ENCODE measurements around the gene CST2.
"Not testable (repeated sequence)": the region's sequence is repeated elsewhere in the genome, so short reads cannot be mapped to it uniquely, and the experiment has no call there.

The CST2 gene

GRCh38 chr20:23826541-23827021 lies at the start of gene CST2:
CST2 (minus strand) TSS chr20:23826729; CDS start chr20:23826660, 69 bp downstream.
- no peak for DNase-seq

DNA sequence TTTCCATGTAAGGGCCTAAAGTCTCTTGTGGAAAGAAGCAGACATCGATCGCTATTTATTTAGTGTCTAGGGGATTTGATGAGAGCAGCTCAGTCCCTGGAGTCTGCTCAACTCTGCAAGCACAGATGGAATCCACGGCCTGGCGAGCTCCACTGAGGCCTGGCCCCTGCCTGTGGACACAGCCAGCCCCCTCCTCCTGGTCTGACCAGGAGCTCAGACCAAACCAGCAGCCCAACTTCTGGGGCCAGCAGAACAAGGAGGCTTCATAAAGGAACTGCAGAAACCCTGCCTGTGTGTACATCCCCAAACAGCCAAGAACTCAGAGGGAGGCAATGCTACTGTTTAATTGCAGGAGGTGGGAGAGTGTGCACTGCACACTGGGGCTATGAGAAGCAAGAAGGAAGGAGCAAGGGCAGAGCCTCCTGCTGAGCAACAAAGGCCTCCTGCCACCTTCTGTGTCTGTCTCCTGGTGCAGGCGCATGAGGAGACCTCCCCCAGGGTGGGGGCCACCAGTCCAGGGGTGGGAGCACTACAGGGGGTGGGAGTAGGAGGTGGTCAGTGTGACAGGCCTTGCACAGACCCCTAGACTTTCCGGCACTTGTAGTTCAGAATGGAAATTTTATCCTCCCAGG lies 49.2 kb upstream of the CST2 start:
- no peak for DNase-seq

- no peak for DNase-seq
Observed at GRCh38 chr20:23874747-23875146, 48.2 kb upstream of the CST2 start.

- no peak for DNase-seq
Observed at GRCh38 chr20:23873370-23874015, 47.0 kb upstream of the CST2 start.

GRCh38 chr20:23872065-23872464 lies 45.5 kb upstream of the CST2 start:
- no peak for DNase-seq

GRCh38 chr20:23870461-23870860 lies 43.9 kb upstream of the CST2 start:
- no peak for DNase-seq

DNA sequence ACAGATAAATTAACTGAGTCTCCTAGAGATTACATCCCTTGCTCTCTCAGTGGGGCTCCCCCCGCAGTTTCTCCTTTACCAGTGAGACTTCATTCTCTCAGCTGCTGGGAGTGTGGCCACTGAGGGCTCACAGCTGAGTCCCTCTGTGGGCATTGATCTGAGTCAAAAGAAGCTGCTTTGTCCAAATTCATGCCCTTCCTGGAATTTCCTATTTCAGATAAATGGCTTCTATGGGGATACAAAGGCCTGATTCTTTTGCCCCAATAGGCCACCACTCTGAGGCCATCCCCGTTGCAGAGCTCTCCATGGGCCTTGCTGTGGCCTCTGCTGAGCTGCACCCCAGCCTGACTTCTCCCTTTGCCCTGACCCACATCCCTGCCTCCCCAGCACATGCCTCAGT lies 43.0 kb upstream of the CST2 start:
- DNase-seq: no peak

- no peak for DNase-seq
Observed at GRCh38 chr20:23868321-23868720, 41.8 kb upstream of the CST2 start.

DNA sequence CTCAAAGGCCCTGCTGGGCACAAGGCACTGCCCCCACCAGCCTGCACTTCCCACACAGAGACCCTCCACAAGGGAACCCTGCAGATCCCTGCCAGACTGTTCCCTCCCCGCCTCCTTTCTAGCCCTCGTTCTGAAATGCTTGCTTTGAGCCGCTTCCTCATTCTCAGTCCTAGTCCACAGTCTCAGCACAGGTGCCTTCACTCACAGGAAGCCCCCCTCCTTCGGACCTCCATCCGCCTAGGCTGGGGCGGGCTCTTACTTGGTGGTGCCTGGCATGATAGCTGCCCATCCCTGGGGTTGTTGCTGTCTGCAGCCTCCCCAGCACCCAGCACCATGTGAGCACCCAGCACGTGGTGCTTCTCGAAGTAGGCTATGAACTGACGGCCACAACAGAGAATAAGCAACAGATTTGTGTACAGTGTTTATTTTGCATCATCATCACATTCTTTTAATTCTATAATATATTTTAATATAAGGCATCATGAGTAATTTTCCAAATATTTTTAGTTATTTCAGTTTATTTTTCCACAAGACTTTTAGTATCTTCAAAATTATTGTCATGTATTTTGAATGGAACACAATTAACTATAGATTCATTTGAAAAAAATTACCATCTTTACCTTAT lies 40.7 kb upstream of the CST2 start:
- DNase-seq: no peak

DNA sequence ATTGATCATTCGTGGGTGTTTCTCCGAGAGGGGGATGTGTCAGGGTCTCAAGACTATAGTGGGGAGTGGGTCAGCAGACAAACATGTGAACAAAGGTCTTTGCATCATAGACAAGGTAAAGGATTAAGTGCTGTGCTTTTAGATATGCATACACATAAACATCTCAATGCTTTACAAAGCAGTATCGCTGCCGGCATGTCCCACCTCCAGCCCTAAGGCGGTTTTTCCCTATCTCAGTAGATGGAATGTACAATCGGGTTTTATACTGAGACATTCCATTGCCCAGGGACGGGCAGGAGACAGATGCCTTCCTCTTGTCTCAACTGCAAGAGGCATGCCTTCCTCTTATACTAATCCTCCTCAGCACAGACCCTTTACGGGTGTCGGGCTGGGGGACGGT lies 34.2 kb upstream of the CST2 start:
- DNase-seq: not testable (repeated sequence)

- DNase-seq: no peak
Observed at GRCh38 chr20:23857962-23858595, 31.6 kb upstream of the CST2 start.

DNA sequence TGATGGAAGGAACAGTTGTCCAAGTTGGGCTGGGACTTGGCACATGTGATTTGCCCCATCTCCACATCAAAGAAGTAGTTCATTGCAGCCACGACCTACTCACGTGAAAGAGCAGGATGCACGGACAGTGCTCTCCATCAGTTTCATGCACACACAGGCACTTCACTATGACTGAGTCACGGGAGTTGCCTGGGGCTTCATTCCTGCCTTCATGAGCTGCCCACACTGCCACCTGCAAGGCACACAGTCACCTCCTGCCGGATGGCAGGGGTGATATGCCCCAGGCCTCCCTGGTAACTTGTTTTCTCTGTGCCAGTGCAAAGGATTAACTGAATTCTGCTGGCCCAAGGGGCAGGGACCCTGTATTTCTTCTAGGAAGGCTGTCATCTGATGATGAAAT lies 30.2 kb upstream of the CST2 start:
- no peak for DNase-seq

GRCh38 chr20:23856226-23856625 lies 29.7 kb upstream of the CST2 start:
- DNase-seq: no peak

DNA sequence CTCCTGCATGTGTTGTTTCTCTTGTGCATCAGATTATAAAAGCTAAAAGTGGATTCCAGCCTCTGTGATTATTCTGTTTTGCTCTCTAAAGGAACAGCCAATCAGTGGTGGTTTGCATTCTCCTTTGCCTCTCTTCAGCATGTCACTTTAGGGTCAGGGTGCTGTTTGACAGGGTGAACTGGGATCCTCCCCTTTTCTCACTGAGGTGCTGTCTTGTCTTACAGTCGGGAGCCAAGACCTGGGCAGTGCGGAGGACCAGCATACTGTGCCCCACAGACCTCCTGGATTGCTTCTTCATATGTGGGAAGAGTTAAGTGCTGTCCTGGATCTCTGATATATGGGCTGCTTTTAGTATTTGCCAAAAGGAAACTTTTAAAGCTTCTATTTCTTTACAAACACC lies 15.2 kb upstream of the CST2 start:
- DNase-seq: no peak

GRCh38 chr20:23835716-23836115 lies 9.2 kb upstream of the CST2 start:
- no peak for DNase-seq

GRCh38 chr20:23832775-23833513 lies 6.4 kb upstream of the CST2 start:
- DNase-seq: no peak

DNA sequence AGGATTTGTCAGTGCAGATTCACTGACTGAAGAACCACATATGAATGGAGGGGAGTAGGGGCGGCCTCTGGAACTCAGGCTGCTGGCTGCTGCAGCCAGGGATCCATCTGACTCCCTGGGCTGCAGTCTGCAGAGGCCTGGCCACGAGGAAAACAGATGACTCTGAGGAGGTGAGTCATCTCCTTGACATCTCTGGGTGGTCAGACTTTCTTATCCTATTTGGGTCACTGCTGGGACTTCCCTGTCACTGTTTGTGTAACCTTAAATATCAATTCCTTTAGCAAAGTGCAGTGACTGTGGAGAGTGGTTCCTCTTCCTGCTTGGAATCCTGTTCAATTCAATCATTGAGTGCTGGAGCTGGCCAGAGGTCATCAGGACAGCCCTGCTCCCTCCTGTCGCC lies 5.4 kb upstream of the CST2 start:
- DNase-seq: not testable (repeated sequence)

GRCh38 chr20:23823621-23824324 lies 2.8 kb downstream of the CST2 start:
- no peak for DNase-seq

DNA sequence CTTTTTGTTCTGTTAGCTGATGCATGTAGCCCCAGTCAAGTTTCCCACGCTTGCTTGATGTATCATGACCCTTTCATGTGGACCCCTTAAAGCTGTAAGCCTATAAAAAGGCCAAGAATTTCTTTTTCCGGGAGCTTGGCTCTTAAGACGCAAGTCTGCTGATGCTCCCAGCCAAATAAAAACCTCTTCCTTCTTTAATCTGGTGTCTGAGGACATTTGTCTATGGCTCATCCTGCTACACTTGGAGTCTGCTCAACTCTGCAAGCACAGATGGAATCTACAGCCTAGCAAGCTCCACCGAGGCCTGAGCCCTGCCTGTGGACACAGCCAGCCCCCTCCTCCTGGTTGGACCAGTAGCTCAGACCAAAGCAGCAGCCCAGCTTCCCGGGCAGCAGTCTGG lies 3.4 kb downstream of the CST2 start:
- no peak for DNase-seq

DNA sequence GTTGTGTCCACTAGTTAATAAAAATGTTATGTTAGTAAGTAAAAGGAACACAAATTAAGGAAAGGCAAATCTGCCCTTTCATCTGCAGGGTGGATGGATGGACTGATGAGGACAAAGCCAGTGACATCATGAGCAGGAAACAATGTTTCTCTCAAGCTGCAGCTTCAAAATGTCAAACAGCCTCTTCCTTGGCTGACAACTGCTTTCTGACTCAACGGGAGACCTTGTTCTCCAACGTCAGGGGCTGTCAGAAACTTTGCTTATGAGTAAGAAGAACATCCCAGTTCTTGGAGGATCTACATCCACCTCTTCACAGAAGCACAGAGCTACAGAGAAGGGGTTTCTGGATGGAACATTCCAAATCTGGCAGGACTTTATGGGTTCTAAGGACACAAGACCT lies 6.0 kb downstream of the CST2 start:
- no peak for DNase-seq

DNA sequence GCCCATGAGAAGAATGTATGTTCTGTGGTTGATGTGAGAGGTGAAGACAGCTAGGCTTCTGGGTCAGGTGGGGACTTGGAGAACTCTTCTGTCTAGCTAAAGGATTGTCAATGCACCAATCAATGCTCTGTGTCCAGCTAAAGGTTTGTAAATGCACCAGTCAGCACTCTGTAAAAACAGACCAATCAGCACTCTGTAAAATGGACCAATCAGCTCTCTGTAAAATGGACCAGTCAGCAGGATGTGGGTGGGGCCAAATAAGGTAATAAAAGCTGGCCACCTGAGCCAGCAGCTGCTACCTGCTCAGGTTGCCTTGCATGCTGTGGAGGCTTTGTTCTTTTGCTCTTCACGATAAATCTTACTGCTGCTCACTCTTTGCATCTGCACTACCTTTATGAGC lies 15.0 kb downstream of the CST2 start:
- not testable (repeated sequence) for DNase-seq

DNA sequence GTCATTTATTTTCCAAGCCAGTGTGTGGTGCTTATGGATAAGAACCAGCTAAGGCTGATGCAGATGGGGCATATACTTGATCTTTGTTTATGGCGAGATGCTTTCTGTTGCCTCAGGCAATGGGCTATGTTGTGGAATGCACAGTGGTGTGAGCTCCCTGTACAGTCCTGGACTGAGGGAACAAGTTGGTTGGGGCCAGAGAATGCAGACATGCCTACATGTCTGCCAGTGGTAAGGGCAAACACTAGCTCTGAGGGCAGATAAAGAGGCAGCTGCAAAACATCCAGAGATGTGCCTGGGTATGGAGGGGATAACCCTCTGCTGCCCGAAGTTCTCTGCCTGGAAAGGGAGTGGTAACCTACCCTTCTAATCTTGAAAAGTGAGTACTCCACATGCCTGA lies 16.2 kb downstream of the CST2 start:
- DNase-seq: not testable (repeated sequence)
